NCI-H82 (cell line): Measurements from ENCODE around the gene GRPR.
"Not testable (repeated sequence)": the region's sequence is repeated elsewhere in the genome, so short reads cannot be mapped to it uniquely, and the experiment has no call there.

Experiments used
- DNase-seq: peaks from one replicate; lab custom pipeline; 2025; lab: John Stamatoyannopoulos, UW

Gene GRPR

DNA sequence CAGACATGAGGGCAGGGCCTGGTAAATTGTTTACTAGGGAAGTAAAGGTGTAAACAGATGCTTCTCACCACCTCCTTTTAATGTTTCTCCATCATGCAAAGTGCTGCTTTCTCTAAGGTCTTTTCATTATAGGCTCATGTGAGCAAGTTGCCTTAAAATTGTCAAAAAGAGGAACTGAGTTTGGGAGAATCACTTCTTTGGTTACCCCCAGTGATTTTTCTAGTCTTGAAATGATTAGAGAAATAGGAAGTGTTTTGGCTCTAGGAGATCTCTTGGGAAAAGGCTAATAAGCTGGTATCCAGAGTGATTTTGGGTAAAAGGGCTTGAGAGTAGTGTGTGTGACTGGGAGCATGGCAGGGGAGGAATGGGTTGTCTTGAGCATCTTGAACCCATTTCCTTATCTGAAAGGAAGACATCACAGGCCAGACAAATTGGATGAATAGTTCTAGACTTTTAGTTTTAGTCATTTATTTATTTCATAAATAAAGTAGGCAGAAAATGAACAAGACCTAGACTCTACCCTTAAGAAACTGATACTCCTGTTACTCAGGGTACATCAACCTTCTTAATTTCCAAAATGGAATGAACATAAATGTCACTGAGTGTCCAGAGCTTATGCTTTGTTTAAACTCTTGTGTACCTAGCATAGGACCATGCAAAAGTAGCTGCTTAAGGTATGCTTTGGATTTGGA lies 14.2 kb downstream of the GRPR start:
- no peak for DNase-seq

DNA sequence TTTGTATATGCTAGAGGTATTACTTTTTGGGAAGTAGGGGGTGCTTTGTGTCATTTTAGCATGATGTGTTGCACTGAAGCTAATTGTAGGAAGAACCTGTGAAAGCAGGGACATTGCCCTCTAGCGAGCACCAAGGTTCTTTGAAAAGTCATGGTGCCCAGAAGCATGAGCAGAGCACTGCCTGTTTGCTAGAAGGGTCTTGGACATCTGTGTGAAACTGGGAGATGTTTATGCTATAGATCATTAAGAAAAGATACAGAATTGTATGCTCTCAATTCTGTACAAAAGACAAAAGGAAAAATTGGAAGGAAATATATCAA lies 14.7 kb downstream of the GRPR start:
- DNase-seq = peak; percentile 19

DNA sequence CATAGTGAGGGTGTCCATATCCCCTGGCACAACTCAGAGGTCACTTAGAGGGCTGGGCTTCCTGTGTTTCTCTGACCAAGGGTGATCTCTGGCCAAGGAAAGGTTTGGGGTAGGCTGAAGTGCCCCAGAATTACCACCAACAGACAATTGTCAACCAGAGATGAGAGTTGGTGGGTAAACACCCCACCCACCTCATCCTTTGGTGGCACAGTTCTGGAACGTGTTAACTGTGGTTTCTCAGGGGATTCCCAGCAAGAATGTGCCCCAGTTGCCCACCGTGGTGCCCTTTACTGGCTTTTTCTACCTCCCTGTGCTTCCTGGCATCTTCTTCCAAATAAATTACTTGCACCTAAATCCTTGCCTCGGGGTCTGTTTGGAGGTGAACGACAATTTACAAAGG lies 17.1 kb downstream of the GRPR start:
- no peak for DNase-seq

DNA sequence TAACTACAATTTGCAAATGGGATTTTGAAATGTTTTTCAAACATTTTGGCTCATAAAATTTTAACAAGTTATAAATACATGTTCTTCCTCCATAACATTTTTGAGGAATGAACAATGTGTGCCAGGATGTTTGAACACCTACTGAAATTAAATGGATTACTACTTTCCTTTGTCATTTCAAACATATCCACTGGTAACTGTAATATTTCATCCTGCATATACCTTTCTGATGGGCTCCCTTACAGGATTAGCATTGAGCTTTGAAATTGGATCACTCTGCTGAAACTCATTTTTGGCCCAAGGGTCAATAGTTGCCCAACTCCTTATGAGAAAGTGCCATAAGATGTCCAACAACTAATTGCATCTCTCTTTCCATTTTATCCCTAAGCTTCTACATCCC lies 17.6 kb downstream of the GRPR start:
- no peak for DNase-seq

DNA sequence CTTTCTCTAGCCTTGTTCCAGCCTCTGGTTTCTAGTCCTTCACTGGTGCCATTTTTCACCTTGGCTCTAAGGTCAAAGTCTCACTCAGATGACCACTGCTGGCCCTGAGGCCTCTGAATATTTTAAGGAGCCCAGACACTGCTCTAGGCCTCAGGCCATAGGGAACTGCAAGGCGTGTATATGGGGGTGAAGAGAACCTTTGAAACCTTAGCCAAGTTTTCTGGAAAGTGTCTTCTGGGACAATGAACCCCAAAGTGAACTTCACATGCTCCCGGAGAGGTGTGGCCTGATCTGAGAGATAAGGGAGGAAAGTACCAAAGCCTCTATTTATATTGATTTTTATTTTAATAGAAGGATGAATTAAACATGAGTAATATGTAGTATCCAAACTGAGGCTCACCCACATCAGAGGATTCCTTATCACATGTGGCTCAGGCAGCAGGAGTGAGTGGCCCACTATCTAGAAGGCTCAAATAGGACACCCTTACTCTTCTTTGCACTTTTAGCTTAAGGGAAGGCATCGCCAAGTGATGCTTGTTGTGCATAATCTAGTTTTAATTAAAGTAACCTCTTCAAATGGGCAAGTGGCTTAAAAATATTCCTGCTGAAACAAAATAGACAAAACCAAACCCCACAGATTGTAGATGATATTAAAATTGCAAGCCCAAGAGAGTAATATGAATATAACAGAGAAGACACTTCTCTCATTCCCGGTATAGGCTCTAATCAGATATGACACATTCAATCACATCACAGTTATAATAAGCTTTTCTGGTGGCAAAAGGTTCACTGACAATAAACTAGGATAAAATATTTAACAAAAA lies 18.3 kb downstream of the GRPR start:
- DNase-seq = no peak

DNA sequence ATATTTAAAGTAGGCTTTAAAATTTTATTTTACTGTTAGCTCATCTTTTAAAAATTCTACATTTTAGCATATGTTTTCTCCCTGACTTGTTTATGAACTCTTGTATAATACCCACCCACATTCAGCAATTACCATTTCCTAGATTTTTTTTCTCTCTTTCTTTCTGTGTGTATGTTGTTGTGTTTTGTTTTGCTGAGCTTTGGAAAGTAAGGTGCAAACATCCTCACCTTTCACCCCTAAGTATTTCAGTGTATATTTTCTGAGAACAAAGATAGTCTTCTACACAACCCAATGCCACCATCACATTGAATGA lies 18.8 kb downstream of the GRPR start:
- no peak for DNase-seq

DNA sequence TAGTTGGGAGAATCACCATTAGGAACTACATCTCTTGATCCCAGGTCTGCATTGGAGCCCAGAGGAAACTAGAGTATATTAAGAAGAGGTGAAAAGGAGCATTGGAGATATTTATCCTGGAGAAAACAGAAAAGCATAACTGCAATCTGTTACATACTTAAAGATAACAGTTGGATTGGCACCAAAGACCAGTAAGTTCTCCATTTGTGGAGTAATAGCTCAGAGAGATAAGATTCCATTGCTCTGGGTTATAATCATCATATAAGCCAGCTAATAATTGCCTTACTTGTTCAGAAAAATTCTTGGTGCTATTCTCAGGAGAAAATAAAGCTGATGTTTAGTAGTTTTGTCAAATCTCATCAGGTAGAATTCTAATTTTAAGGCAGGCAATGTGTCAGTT lies 20.6 kb downstream of the GRPR start:
- DNase-seq = no peak

DNA sequence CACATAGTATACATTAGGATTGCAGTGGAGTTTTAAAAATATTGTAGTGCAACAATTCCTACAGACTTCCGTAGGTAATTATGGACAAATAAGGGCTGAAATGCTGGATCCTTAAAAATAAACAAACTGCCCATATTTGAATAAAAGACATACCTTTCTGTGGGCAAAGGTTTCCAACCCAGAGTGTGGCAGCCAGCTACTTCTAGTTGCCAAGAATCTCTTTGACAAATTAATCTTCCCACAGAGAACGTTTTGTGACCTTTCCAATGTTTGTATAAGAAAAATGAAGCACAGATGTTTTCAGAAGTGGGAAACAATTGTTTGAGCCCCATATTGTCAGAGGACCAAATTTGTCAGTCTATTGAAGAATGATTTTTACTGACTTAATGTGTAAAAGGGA lies 21.1 kb downstream of the GRPR start:
- DNase-seq = no peak

DNA sequence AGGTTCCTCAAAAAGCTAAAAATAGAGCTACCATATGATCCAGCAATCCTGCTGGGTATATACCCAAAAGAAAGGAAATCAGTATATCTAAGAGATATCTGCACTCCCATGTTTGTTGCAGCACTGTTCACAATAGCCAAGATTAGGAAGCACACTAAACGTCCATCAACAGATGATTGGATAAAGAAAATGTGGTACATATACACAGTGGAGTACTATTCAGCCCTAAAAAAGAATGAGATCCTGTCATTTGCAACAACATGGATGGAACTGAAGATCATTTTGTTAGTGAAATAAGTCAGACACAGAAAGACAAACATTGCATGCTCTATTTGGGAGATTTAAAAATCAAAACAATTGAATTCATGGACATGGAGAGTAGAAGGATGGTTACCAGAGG lies 21.7 kb downstream of the GRPR start:
- DNase-seq = not testable (repeated sequence)

DNA sequence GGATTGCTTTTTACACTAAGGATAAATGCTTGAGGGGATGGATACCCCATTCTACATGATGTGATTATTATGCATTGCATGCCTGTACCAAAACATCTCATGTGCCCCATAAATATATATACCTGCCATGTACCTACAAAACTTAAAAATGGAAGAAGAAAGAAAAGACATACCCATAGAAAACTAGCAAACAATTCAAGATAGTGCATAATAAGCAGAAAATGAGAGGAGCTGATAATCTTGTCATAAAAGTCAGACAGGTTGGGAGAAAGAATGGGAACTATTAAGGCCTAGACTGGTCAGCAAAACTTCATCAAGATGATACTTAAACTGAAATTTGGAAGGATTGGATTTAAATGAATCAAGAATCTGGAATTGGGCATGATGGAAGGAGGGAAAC lies 22.3 kb downstream of the GRPR start:
- DNase-seq = no peak

DNA sequence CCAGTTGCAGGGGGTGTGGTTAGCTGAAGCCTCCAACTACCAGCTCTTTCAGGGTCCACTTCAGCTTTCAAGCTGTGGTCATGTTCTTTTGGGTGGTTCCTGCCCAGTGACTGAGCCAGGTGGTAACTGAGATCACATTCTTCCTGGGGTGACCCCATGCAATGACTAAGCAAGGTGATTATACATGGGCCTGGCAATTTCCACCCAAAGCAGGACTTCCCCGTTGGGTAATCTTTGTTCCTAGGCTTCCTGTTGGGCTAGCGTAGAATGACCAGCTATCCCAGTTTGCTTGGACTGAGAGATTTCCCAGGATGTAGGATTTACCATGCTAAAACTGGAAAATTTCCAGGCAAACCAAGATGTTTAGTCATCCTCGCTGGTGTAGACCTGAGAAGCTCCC lies 25.5 kb downstream of the GRPR start:
- DNase-seq = no peak

DNA sequence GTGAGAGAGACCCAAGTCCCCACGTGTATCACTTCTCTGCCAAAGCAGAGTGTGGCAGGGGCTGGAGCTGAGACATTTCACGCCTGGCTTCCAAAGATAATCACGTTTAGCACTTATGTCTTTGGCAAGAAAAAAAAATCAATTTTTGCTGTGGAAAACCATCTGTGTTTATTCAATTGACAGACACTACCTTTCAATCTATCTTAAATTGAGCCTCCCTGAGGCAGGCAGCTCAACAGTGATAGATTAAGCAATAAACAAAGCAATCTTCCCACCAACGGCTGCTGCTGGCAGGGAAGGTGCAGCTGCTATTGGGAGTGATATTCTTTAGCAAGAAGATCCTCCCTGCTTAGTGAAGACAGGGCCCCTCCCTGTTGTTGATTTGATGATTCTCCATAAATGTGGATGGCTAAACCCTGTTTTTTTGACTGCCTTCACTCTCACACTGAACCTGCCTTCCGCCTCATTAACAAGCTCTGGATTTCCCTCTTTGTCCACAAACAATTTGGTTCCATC lies 32.3 kb downstream of the GRPR start:
- DNase-seq = no peak

DNA sequence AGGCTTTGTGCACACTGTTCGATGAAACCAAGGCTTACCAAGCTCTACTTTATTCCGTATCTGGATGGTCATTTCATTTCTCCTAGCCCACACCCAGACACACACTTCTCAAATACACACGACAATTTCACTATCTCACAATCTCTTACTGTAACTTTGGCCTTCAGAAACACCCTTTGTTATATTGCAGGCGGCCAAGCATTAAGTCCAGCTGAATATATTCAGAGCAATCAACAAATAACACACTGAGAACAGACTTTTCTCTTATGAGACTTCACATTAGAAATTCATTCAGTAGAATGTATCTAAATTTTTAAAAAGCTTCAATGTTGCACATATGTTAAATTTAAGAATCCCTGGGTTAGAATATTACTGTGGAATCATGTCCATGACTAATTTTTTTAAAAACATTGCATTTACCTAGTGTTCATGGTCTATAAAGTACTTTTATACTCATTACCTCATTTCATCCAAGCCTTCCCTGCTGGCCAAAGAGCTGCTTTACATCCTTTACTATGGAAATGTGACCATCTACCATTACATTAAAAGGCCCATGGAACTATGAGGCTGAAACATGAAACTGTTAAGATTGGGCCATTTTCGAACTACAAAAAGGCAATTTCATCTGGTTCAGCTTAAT lies 33.4 kb downstream of the GRPR start:
- DNase-seq = no peak

DNA sequence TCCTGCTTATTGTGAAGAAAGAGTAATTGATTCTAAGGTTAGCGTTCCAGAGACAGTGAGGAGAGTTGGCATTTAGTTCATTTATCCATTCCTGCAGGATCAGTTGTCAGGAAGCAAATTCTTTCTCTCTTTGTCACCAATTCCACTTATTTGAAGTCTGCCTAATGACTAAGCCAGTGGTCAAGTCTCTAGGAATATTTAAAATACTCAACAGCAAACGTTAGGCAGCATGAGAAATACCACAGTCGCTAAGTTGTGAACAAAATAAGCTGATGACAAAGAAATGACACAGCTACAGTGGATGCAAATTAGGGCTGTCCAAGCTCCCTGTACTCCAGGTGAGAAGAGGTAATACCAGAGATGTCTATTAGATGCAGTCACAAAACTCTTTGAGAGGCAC lies 37.4 kb downstream of the GRPR start:
- DNase-seq = no peak

DNA sequence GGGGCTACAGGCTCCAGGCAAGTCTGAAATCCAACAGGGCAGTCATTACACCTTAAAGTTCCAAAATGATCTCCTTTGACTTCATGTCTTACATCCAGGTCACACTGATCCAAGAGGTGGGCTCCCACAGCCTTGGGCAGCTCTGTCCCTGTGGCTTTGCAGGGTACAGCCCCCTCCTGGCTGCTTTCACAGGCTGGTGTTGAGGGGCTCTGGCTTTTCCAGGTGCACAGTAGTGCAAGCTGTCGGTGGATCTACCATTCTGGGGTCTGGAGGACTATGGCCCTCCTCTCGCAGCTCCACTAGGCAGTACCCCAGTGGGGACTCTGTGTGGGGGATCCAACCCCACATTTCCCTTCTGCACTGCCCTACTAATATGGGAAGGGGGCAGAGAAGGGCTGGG lies 37.8 kb downstream of the GRPR start:
- DNase-seq = not testable (repeated sequence)

DNA sequence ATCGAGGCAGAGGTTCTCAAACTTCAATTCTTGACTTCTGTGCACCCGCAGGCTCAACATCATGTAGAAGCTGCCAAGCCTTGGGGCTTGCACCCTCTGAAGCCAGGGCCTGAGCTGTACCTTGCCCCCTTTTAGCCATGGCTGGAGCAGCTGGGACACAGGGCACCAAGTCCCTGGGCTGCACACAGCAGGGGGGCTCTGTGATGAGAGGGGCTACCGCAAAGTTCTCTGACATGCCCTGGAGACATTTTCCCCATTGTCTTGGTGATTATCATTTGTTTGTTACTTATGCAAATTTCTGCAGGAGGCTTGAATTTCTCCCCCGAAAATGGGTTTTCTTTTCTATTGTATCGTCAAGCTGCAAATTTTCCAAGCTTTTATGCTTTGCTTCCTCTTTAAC lies 39.0 kb downstream of the GRPR start:
- DNase-seq = no peak

DNA sequence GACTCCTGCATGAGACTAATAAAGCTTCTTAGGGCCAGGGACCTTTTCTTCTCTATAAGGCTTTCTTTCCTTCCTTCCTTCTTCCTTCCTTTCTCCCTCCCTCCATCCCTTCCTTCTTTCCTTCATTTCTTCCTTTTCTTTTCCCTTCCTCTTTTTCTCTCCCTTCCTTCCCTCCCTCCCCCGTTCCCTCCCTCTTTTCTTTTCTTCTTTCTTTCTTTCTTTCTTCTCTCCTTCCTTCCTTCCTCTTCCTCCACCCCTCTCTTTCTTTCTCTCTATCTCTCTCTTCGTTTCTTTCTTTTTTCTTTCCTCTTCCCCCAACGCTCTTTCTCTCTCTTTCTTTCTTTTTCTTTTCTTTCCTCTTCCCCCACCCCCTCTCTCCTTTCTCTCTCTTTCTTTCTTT lies 41.4 kb downstream of the GRPR start:
- no peak for DNase-seq

DNA sequence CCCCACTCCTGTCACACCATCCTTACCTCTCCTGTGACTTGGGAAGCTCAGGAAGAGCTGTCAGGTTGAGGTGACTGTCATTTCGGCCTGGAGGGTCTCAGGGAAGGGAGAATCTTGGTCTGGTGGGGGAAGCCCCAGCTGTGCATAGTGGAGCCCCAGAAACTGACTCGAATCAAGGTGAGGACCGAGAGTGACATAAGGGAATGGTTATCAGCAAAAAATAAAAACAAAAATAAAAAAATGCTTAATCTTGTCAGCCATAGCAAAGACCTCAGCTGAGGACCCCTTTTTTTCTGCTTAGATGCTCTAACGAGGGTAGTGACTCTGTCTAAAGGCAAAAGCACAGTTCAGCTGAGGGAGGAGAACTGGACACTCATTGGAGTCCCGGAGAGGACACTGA lies 43.8 kb downstream of the GRPR start, which contains the start of gene MAGEB17:
Gene MAGEB17 (plus strand): TSS at position 301 of the 400 bp plus-strand sequence. CDS start 2,902 bp downstream, outside the sequence.
- DNase-seq = no peak

DNA sequence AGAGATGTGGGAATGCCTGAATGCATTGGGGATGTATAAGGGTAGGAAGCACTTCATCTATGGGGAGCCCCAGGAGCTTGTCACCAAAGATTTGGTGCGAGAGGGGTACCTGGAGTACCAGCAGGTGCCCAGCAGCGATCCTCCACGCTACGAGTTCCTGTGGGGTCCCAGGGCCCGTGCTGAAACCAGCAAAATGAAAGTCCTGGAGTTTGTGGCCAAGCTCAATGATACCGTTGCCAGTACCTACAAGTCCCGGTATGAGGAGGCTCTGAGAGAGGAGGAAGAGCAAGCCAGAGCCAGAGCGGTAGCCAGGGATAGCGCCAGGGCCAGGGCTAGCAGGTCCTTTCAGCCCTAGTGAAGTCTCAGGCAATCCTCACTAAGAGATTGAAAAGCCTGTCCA lies 47.7 kb downstream of the GRPR start:
- no peak for DNase-seq

DNA sequence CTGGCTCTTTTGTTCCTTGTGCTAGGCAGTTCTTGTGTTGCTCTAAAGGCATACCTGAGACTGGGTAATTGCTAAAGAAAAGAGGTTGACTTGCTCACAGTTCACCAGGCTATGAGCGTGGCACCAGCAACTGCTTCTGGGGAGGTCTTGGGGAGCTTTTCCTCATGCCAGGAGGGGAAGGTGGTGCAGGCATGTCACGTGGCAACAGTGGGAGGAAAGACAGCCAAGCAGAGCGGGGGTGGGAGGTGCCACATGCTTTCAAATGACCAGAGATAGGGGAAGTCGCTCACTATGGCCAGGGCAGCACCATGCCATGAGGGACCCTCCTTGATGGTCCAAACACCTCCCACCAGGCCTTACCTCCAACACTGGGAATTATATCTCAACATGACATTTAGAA lies 48.6 kb downstream of the GRPR start:
- no peak for DNase-seq

DNA sequence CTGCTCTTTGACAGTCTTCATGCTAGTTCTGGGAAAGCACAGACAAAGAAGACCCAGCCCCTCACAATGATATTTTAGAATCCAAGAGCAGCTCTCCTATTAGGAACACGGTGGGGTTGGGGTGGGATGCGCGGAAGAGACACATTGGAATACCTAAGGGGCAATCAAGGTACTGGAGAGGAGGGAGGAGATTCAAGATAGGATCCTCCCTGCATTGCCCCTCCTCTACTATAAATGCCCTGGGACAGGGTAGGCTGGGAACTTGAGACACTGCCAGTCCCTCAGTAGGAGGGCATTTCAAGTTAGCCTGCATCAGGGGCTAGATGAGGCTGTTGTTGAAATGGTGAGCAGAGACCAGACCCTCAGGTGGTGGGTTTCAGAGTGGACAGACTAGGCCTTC lies 49.0 kb downstream of the GRPR start:
- DNase-seq = no peak

DNA sequence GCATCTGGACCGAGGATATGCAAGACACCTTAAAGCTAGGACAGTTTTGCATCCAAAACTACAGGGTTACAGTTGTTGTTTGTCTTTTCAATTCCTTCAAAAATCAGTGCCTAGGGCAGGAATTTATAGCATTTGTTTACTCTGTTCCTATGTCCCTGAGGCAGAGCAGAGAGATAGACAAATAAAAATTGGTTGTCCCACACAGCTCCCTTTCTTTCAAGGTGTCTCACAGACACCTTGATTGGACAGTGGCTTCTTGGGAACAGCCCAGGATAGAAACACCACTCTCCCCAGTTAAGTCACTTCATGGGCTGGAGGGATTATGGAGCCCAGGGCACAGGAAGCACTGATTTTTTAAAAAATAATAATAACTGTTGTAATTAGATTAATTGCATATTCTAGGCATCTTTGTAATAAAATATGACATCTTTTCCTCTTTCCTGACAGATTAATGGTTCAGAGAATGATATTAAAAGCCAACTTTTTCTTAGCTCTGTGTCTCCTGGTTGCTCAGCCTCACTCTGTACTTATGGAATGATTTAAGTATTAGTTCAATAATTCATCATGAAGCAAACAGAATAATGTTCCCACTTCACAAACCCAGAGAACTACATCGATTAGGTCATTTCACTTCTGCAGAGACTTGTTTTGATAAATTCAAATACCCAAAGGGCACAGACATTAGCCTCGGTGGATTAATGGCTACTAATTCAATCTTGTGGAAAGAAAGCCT lies 52.1 kb downstream of the GRPR start:
- no peak for DNase-seq

DNA sequence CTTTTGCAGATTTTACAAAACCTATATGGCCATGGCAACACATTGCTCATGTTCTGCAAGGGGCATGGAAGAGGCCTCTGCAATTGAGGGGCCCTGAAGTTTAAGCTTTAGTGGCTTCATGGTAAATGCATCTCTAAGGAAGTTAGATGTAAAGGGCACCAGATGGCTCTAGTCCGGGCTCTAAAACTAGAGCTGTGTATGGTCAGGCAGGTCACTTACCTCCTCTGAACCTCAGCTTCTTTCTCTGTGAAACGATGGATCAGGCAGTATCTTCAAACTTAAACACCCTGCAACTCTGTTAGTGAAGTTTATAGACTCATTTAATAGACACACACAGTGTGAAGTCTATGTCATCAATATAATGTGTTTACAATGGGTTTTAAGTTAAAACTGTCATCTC lies 53.9 kb downstream of the GRPR start:
- DNase-seq = peak; percentile 1
